Activated naive CD8-positive, alpha-beta T cell treated with anti-CD3 and anti-CD28 coated beads, Interleukin-2, amount 10 ng/mL, durations not matched to agents 7 days and 5 days (primary cell): ENCODE results near the gene RBPJL. TPM values are rescaled to one million over a fixed set of nuclear protein-coding genes. Genes with fewer than 3 reads are reported as not detected.

Source experiments
- ATAC-seq: fragments of 150-1000 bp; cut with Tn5 transposase; one replicate; pipeline ENCODE4 v1.10.0; 2021; ENCODE audit warnings: low read depth, moderate library complexity
- POLR2A ChIA-PET: fragments of 350-600 bp; sonication (Branson Sonifier 250); formaldehyde crosslinking; loops from one replicate; lab custom pipeline; 2021; ENCODE audit warnings: antibody characterized with exemption; lab: Charles Lee
- DNase-seq: peaks from one replicate; pipeline ENCODE4 v3.0.0; 2021
- H3K27ac Mint-ChIP-seq: one replicate; pipeline ENCODE4 v1.8.0; 2022; ENCODE audit warnings: mild to moderate bottlenecking, mixed read lengths
- H3K27me3 Mint-ChIP-seq: one replicate; pipeline ENCODE4 v1.8.0; 2022; ENCODE audit warnings: mild to moderate bottlenecking, moderate library complexity, mixed read lengths
- H3K36me3 Mint-ChIP-seq: one replicate; pipeline ENCODE4 v1.8.0; 2021; ENCODE audit warnings: mild to moderate bottlenecking, mixed read lengths
- H3K4me1 Mint-ChIP-seq: one replicate; pipeline ENCODE4 v1.8.0; 2021; ENCODE audit warnings: mixed read lengths
- H3K4me3 Mint-ChIP-seq: one replicate; pipeline ENCODE4 v1.8.0; 2022; ENCODE audit warnings: mild to moderate bottlenecking, moderate library complexity, mixed read lengths
- H3K9me3 Mint-ChIP-seq: one replicate; pipeline ENCODE4 v1.8.0; 2021; ENCODE audit warnings: mixed read lengths
- total RNA-seq, 2 experiments: library from RNA; stranded (reverse); gene quantifications; one replicate each; pipeline ENCODE4 v1.2.3, GENCODE V29; 2021

The RBPJL gene
- total RNA-seq, 2 experiments from 2014 or later, result not detected

- Mint-ChIP-seq H3K4me3 (peak overlapping the region; percentile 36), H3K4me1 (peaks cover 31% of the 10 kb centered on the region), H3K9me3 (no peaks in the 10 kb centered on the region), H3K27me3 (peaks cover 41% of the 10 kb centered on the region), H3K27ac (no peak overlapping the region), H3K36me3 (peaks cover 2% of the 10 kb centered on the region)
- POLR2A ChIA-PET, result interaction anchor here (0.7 kb wide), 1 partner anchor 57 kb away, joined by 3 read pairs; no protein-coding TSS in a partner anchor
- ATAC-seq (no peak), DNase-seq (no peak)
Observed at GRCh38 chr20:45315672-45316071, 9.0 kb downstream of the RBPJL start.

- H3K4me3 Mint-ChIP-seq, result peak overlapping the region; percentile 52
Observed at GRCh38 chr20:45316150-45317080, 9.8 kb downstream of the RBPJL start.

DNA sequence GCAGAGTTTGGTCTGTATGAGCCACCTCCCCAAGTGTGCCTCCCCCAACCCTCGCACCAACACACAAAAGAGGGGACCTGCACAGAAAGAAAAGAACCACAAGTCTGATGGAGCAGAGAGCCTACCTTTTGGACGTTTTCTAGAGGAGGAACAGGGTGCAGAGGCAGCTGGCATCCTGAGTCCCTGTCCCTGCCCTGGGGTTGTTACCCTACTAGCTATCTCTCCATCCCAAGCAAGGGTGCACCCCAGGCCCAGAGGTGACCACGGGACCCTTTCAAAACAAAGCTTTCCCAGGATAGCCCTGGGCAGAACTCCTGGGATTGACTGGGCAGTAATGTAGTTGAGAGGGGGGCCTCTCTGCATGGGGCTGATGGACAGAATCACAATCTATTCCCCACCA is 11.2 kb downstream of the RBPJL start:
- peaks cover 35% of the 10 kb centered on the region for H3K4me1 Mint-ChIP-seq
- H3K27ac Mint-ChIP-seq, result peak overlapping the region; percentile 93
- DNase-seq (no peak), ATAC-seq (no peak)
- peaks cover 2% of the 10 kb centered on the region for H3K36me3 Mint-ChIP-seq
- POLR2A ChIA-PET, result interaction anchor here (1.0 kb wide), 1 partner anchor 57 kb away, joined by 3 read pairs; no protein-coding TSS in a partner anchor
- no peaks in the 10 kb centered on the region for H3K9me3 Mint-ChIP-seq
- H3K27me3 Mint-ChIP-seq, result peaks cover 27% of the 10 kb centered on the region
- peak overlapping the region; percentile 71 for H3K4me3 Mint-ChIP-seq

More at GRCh38 chr20:45316150-45317080, 9.8 kb downstream of the RBPJL start:
- peaks cover 34% of the 10 kb centered on the region for H3K4me1 Mint-ChIP-seq
- POLR2A ChIA-PET, result interaction anchor here (1.0 kb wide), 1 partner anchor 58 kb away, joined by 3 read pairs; no protein-coding TSS in a partner anchor
- ATAC-seq, result no peak
- H3K27me3 Mint-ChIP-seq, result peaks cover 33% of the 10 kb centered on the region
- H3K36me3 Mint-ChIP-seq, result peaks cover 2% of the 10 kb centered on the region
- H3K27ac Mint-ChIP-seq, result no peak overlapping the region
- DNase-seq, result no peak
- H3K9me3 Mint-ChIP-seq, result no peaks in the 10 kb centered on the region

DNA sequence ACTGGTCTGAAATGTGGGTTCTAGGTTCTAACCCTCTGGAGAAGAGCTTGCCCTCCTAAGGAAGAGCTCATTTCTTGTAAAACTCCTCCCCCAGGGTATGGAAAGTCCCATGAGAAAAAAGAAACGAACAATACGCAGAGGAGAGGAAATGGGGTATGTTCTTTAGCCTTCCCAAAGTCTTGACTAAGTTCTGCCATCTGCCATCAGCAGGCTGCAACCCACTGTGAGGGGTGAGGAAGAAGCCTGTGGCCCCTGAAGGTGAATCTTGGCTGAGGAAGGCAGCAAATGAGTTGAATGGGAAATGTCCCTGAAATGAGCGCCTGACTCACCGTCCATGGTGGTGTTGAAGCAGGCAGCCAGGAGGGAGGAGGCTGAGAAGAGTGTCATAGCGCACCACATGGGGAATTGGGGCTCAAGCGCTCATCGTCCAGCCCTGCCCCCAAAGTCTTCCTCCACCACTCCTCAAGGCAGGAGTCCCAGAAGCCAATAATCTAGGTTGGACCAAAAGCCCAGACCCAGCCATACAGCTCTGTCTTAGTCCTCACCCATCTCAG is 11.8 kb downstream of the RBPJL start:
- Mint-ChIP-seq H3K27me3 (peaks cover 26% of the 10 kb centered on the region), H3K27ac (peak overlapping the region; percentile 93), H3K4me3 (peak overlapping the region; percentile 71), H3K36me3 (peaks cover 2% of the 10 kb centered on the region), H3K4me1 (peaks cover 36% of the 10 kb centered on the region), H3K9me3 (no peaks in the 10 kb centered on the region)
- DNase-seq, result no peak
- ATAC-seq, result no peak
- POLR2A ChIA-PET, result interaction anchor here (0.9 to 1.4 kb wide), 3 partner anchors 31 to 453 kb away, joined by 3 to 6 read pairs (median 3); partner anchors contain the start of gene SYS1

DNA sequence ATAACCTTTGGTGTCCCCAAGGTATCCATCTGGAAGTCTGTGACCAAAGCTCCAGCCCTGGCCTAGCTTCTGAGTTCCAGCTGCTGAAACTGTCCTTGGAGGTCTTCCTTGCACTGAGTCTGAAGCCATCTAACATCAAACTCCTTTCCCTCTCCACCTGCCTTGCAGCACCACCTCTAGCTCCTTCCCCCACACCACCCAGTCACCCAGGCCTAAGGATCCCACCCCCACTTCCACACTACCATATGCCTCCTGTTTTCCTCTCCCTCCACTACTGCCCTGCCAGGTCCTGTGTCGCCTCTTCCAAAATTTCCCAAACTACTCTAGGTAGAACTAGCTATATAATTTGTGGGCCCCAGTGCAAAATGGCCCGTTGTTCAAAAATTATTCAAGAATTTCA is 12.3 kb downstream of the RBPJL start:
- H3K4me3 Mint-ChIP-seq, result peak overlapping the region; percentile 71
- H3K27me3 Mint-ChIP-seq, result peaks cover 21% of the 10 kb centered on the region
- H3K4me1 Mint-ChIP-seq, result peaks cover 36% of the 10 kb centered on the region
- no peaks in the 10 kb centered on the region for H3K9me3 Mint-ChIP-seq
- peak overlapping the region; percentile 93 for H3K27ac Mint-ChIP-seq
- DNase-seq, result no peak
- peak; percentile 15 for ATAC-seq
- POLR2A ChIA-PET, result interaction anchor here (0.7 to 1.4 kb wide), 4 partner anchors 30 to 452 kb away, joined by 3 to 6 read pairs (median 3); partner anchors contain the start of gene SYS1
- peaks cover 2% of the 10 kb centered on the region for H3K36me3 Mint-ChIP-seq

DNA sequence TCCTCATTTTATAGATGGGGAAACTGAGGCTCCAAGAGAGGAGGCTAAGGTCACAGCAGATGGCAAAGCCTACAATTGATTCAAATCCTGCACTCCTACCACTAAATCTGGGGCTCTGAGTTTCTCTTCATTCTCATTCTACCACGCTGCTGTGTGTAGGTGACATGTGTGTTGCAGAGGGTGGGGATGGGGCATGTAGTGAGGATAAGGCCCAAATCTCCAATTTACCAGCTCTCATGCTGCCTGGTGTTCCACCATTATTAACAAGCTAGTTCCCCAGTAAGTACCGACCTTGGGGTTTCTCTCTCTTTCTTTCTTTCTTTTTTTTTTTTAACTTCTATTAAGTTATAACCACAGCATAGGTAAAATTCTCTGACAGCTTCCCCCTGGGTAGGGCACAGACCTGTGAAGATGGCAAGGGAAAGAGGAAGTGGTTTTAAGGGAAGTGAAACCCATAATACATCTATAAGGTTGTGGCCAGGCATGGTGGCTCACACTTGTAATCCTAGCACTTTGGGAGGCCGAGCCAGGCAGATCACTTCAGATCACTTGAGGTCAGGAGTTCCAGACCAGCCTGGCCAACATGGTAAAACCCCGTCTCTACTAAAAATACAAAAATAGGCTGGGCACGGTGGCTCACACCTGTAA is 14.4 kb downstream of the RBPJL start:
- H3K9me3 Mint-ChIP-seq, result no peaks in the 10 kb centered on the region
- no peak for DNase-seq
- ATAC-seq, result peak; percentile 43
- POLR2A ChIA-PET, result interaction anchor here (0.9 to 2.4 kb wide), 4 partner anchors 53 to 470 kb away, joined by 3 to 11 read pairs (median 3); partner anchors contain the start of genes DNTTIP1 and WFDC3
- H3K27me3 Mint-ChIP-seq, result peaks cover 6% of the 10 kb centered on the region
- peak overlapping the region; percentile 69 for H3K4me3 Mint-ChIP-seq
- H3K36me3 Mint-ChIP-seq, result peaks cover 2% of the 10 kb centered on the region
- H3K27ac Mint-ChIP-seq, result peak overlapping the region; percentile 84
- H3K4me1 Mint-ChIP-seq, result peaks cover 34% of the 10 kb centered on the region

GRCh38 chr20:45322952-45323383 is 16.3 kb downstream of the RBPJL start:
- DNase-seq (no peak), ATAC-seq (no peak)
- H3K9me3 Mint-ChIP-seq, result no peaks in the 10 kb centered on the region
- H3K27me3 Mint-ChIP-seq, result no peaks in the 10 kb centered on the region
- POLR2A ChIA-PET, result interaction anchor here (1.4 kb wide), 1 partner anchor 25 kb away, joined by 4 read pairs; the partner anchor contains the start of gene SDC4
- H3K4me1 Mint-ChIP-seq, result peaks cover 26% of the 10 kb centered on the region
- H3K36me3 Mint-ChIP-seq, result no peaks in the 10 kb centered on the region
- H3K4me3 Mint-ChIP-seq, result no peak overlapping the region
- no peak overlapping the region for H3K27ac Mint-ChIP-seq

DNA sequence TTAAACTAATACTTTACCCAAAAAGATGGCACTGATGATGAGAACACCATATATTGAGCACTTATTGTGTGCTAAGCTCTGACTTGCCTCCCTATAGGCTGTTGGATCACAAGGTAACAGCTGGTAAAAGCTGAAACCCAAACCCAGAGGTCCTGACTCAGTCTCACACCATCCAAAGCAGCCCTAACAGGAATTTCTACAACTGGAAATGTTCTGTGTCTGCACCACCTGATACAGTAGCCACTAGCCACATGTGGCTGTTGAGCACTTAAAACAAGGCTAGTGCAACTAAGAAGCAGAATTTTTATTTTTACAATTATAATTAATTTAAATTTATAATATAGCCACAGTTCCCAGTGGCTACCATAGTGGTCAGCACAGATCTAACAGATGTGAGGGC is 17.1 kb downstream of the RBPJL start:
- DNase-seq (no peak), ATAC-seq (no peak)
- no peaks in the 10 kb centered on the region for H3K36me3 Mint-ChIP-seq
- H3K27ac Mint-ChIP-seq, result no peak overlapping the region
- POLR2A ChIA-PET, result interaction anchor here (0.7 to 1.4 kb wide), 3 partner anchors 25 to 646 kb away, joined by 3 to 4 read pairs (median 4); partner anchors contain the start of gene SDC4
- no peaks in the 10 kb centered on the region for H3K9me3 Mint-ChIP-seq
- no peak overlapping the region for H3K4me3 Mint-ChIP-seq
- peaks cover 21% of the 10 kb centered on the region for H3K4me1 Mint-ChIP-seq
- no peaks in the 10 kb centered on the region for H3K27me3 Mint-ChIP-seq

- Mint-ChIP-seq H3K27ac (no peak overlapping the region), H3K27me3 (no peaks in the 10 kb centered on the region), H3K4me1 (peaks cover 13% of the 10 kb centered on the region), H3K36me3 (no peaks in the 10 kb centered on the region), H3K9me3 (no peaks in the 10 kb centered on the region), H3K4me3 (no peak overlapping the region)
- DNase-seq (no peak), ATAC-seq (no peak)
- POLR2A ChIA-PET, result no interaction called here
Observed at GRCh38 chr20:45325371-45325770, 18.7 kb downstream of the RBPJL start.

GRCh38 chr20:45328451-45328850 is 21.8 kb downstream of the RBPJL start:
- Mint-ChIP-seq H3K27me3 (no peaks in the 10 kb centered on the region), H3K36me3 (peaks cover 2% of the 10 kb centered on the region)
- POLR2A ChIA-PET, result no interaction called here

DNA sequence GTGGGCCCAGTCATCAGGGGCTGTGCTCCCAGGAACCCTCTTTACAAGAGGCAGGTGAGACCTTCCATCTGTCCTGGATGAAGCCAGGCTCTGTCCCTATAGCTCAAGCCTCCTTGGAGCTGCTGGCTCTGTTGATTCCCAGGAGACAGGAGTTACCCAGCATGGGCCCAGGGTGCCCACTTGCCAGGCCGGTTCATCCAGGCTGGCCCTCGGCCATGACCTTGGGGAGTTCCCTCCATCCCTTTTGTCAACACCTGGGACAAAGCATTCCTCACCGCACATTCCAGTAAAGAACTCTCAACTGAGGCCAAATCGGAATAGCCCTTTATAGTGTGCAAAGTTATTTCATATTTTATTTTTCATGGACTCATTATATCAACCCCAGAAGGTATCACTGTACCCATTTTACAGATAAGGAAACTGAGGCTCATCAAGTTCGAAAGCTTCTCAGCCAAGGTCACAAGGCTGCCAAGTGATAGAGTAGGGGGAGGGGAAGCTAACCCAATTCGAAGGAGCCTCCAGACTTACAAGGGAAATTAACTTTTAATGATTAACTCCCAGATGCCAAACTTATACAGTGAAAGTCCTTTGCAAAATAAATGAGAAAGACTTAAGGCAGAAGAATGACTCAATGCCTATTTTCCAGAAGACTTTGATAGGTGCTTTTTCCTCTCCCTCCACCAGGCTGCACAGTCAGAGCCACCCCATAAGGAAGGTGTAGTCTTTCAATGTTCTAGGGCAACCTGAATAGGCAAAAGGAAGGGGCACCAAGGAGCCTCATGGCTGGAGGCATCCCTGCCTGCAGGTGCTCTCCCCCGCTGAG is 23.1 kb downstream of the RBPJL start:
- no peaks in the 10 kb centered on the region for H3K4me1 Mint-ChIP-seq
- H3K27ac Mint-ChIP-seq, result no peak overlapping the region
- H3K4me3 Mint-ChIP-seq, result no peak overlapping the region
- no peak for ATAC-seq
- no peaks in the 10 kb centered on the region for H3K9me3 Mint-ChIP-seq
- POLR2A ChIA-PET, result no interaction called here
- no peak for DNase-seq
- H3K27me3 Mint-ChIP-seq, result no peaks in the 10 kb centered on the region
- peaks cover 2% of the 10 kb centered on the region for H3K36me3 Mint-ChIP-seq

More at GRCh38 chr20:45328451-45328850, 21.8 kb downstream of the RBPJL start:
- no peak for DNase-seq
- Mint-ChIP-seq H3K4me3 (no peak overlapping the region), H3K27ac (no peak overlapping the region), H3K9me3 (no peaks in the 10 kb centered on the region), H3K4me1 (no peaks in the 10 kb centered on the region)
- no peak for ATAC-seq

- POLR2A ChIA-PET, result no interaction called here
- peaks cover 2% of the 10 kb centered on the region for H3K36me3 Mint-ChIP-seq
- no peak for DNase-seq
- no peak overlapping the region for H3K4me3 Mint-ChIP-seq
- no peaks in the 10 kb centered on the region for H3K27me3 Mint-ChIP-seq
- no peaks in the 10 kb centered on the region for H3K4me1 Mint-ChIP-seq
- H3K27ac Mint-ChIP-seq, result no peak overlapping the region
- no peak for ATAC-seq
- H3K9me3 Mint-ChIP-seq, result no peaks in the 10 kb centered on the region
Observed at GRCh38 chr20:45330476-45330875, 23.8 kb downstream of the RBPJL start.
